ENCODE results near the gene ANLN. TPM values are rescaled to one million over a fixed set of nuclear protein-coding genes. Genes with fewer than 3 reads are reported as not detected.
A peak's percentile ranks its signal among the peaks of the same experiment; 100 is the strongest.

Gene ANLN
- total RNA-seq, 1 experiment from 2014 or later = 81.1 TPM

GRCh38 chr7:36456138-36456537 lies 66.5 kb downstream of the ANLN start:
- H3K9me3 Mint-ChIP-seq = no peaks in the 10 kb centered on the region

DNA sequence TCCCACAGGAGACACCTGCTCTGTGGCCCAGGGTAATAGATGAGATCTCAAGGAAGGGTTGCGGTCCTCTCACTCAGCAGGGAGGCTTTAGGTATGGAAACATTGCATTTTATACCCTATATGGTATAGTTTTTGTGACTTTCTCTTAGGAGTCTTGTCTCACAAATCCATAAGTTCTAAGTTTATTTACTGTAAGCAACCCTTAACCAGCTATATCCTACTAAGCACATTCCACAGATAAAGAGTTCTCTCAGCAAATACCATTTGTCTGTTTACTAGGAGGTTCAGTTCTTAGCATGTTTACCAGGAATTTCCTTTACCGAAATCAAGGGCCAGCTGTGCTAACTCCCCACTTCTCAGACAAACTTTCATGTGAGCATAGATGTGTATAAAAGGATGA lies 66.9 kb downstream of the ANLN start:
- H3K27me3 Mint-ChIP-seq (ENCODE audit: low read depth) = no peaks in the 10 kb centered on the region
- no peak for ATAC-seq
- H3K4me3 Mint-ChIP-seq = no peak overlapping the region
- ChIA-PET POLR2A (no interaction called here), CTCF (interaction anchor here (1.6 kb wide), 1 partner anchor 15 kb away, joined by 7 read pairs; no protein-coding TSS in a partner anchor)
- no peaks in the 10 kb centered on the region for H3K4me1 Mint-ChIP-seq
- H3K27ac Mint-ChIP-seq = 0 out of 2 replicates have a peak overlapping the region, but pooled peaks have one; percentile 5
- peaks cover 24% of the 10 kb centered on the region for H3K36me3 Mint-ChIP-seq
- no peaks in the 10 kb centered on the region for H3K9me3 Mint-ChIP-seq
- no peak for DNase-seq (ENCODE audit: low spot score)
- TF ChIP-seq ZNF232 (CRISPR knock-in tag; IDR thresholded peaks at IDR 0.05) (no peak), GRHL2 (CRISPR knock-in tag; IDR thresholded peaks at IDR 0.05; ENCODE audit: insufficient replicate concordance, severe bottlenecking) (no peak), ZNF416 (CRISPR knock-in tag; IDR thresholded peaks at IDR 0.05) (no peak), ZNF138 (CRISPR knock-in tag; conservative IDR thresholded peaks at IDR 0.05) (no peak), KAT7 (CRISPR knock-in tag; IDR thresholded peaks at IDR 0.05; ENCODE audit: borderline replicate concordance) (no peak), EMX1 (CRISPR knock-in tag; IDR thresholded peaks at IDR 0.05) (no peak), ZBTB21 (CRISPR knock-in tag; IDR thresholded peaks at IDR 0.05; ENCODE audit: borderline replicate concordance) (no peak)
- TF ChIP-seq, protein P1, sequence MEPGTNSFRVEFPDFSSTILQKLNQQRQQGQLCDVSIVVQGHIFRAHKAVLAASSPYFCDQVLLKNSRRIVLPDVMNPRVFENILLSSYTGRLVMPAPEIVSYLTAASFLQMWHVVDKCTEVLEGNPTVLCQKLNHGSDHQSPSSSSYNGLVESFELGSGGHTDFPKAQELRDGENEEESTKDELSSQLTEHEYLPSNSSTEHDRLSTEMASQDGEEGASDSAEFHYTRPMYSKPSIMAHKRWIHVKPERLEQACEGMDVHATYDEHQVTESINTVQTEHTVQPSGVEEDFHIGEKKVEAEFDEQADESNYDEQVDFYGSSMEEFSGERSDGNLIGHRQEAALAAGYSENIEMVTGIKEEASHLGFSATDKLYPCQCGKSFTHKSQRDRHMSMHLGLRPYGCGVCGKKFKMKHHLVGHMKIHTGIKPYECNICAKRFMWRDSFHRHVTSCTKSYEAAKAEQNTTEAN (CRISPR knock-in tag; IDR thresholded peaks at IDR 0.05) = no peak

More at GRCh38 chr7:36456138-36456537, 66.5 kb downstream of the ANLN start:
- ATAC-seq (no peak), DNase-seq (ENCODE audit: low spot score) (no peak)
- Mint-ChIP-seq H3K4me1 (no peaks in the 10 kb centered on the region), H3K4me3 (no peak overlapping the region), H3K27ac (0 out of 2 replicates have a peak overlapping the region, but pooled peaks have one; percentile 5), H3K36me3 (peaks cover 26% of the 10 kb centered on the region), H3K27me3 (ENCODE audit: low read depth) (no peaks in the 10 kb centered on the region)
- POLR2A ChIA-PET = interaction anchor here (0.6 kb wide), 2 partner anchors 27 to 175 kb away, joined by 3 read pairs; no protein-coding TSS in a partner anchor
- TF ChIP-seq, protein P2, sequence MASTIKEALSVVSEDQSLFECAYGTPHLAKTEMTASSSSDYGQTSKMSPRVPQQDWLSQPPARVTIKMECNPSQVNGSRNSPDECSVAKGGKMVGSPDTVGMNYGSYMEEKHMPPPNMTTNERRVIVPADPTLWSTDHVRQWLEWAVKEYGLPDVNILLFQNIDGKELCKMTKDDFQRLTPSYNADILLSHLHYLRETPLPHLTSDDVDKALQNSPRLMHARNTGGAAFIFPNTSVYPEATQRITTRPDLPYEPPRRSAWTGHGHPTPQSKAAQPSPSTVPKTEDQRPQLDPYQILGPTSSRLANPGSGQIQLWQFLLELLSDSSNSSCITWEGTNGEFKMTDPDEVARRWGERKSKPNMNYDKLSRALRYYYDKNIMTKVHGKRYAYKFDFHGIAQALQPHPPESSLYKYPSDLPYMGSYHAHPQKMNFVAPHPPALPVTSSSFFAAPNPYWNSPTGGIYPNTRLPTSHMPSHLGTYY (CRISPR knock-in tag; IDR thresholded peaks at IDR 0.05) = no peak
- no peak for TF ChIP-seq ZNF121 (CRISPR knock-in tag; IDR thresholded peaks at IDR 0.05)
- TF ChIP-seq ESRRA (CRISPR knock-in tag; IDR thresholded peaks at IDR 0.05; ENCODE audit: borderline replicate concordance) = no peak
- TF ChIP-seq CBFB (CRISPR knock-in tag; IDR thresholded peaks at IDR 0.05; ENCODE audit: low read depth) = no peak
- TF ChIP-seq, protein P3, sequence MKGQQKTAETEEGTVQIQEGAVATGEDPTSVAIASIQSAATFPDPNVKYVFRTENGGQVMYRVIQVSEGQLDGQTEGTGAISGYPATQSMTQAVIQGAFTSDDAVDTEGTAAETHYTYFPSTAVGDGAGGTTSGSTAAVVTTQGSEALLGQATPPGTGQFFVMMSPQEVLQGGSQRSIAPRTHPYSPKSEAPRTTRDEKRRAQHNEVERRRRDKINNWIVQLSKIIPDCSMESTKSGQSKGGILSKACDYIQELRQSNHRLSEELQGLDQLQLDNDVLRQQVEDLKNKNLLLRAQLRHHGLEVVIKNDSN (CRISPR knock-in tag; IDR thresholded peaks at IDR 0.05) = no peak
- TF ChIP-seq KAT7 (CRISPR knock-in tag; IDR thresholded peaks at IDR 0.05; ENCODE audit: borderline replicate concordance) = no peak
- TF ChIP-seq, protein P4, sequence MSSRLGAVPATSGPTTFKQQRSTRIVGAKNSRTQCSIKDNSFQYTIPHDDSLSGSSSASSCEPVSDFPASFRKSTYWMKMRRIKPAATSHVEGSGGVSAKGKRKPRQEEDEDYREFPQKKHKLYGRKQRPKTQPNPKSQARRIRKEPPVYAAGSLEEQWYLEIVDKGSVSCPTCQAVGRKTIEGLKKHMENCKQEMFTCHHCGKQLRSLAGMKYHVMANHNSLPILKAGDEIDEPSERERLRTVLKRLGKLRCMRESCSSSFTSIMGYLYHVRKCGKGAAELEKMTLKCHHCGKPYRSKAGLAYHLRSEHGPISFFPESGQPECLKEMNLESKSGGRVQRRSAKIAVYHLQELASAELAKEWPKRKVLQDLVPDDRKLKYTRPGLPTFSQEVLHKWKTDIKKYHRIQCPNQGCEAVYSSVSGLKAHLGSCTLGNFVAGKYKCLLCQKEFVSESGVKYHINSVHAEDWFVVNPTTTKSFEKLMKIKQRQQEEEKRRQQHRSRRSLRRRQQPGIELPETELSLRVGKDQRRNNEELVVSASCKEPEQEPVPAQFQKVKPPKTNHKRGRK (CRISPR knock-in tag; IDR thresholded peaks at IDR 0.05; ENCODE audit: borderline replicate concordance) = no peak
- no peak for TF ChIP-seq ZNF138 (CRISPR knock-in tag; conservative IDR thresholded peaks at IDR 0.05)
- no peak for TF ChIP-seq IRF2 (CRISPR knock-in tag; IDR thresholded peaks at IDR 0.05; ENCODE audit: borderline replicate concordance, low read depth)
- no peak for TF ChIP-seq ZSCAN18 (CRISPR knock-in tag; IDR thresholded peaks at IDR 0.05)
- TF ChIP-seq ZNF232 (CRISPR knock-in tag; IDR thresholded peaks at IDR 0.05) = no peak
- no peak for TF ChIP-seq ZNF425 (CRISPR knock-in tag; conservative IDR thresholded peaks at IDR 0.05)
- no peak for TF ChIP-seq IRF1 (CRISPR knock-in tag; IDR thresholded peaks at IDR 0.05)
- CTCF ChIA-PET = interaction anchor here (0.7 to 1.6 kb wide), 2 partner anchors 15 to 899 kb away, joined by 3 to 7 read pairs; no protein-coding TSS in a partner anchor

Measured in WTC11 (cell line).